Fibroblast of lung (primary cell): ENCODE data around the gene ZBTB17. TPM values are rescaled to one million over a fixed set of nuclear protein-coding genes. Genes with fewer than 3 reads are reported as not detected.

Source experiments
- DNase-seq, 2 donors: peaks; one replicate each; pipeline versions ENCODE4 v3.0.0 to v3.0.0-alpha.2; 2010; ENCODE audit warnings: low read depth in 2 of 2
- H2AFZ ChIP-seq: 2 replicates; pipeline ENCODE4 v1.5.1; 2012; ENCODE audit warnings: low read length, control low read depth, inconsistent platforms
- H3K27ac ChIP-seq: 2 replicates; pipeline ENCODE4 v1.5.1; 2011; ENCODE audit warnings: low read length, control low read depth; ENCODE audit not compliant: insufficient read depth
- H3K27me3 ChIP-seq: 2 replicates; pipeline ENCODE4 v1.5.1; 2011; ENCODE audit warnings: mild to moderate bottlenecking, low read length; ENCODE audit not compliant: control insufficient read depth, insufficient read depth
- H3K36me3 ChIP-seq: 2 replicates; pipeline ENCODE4 v1.5.1; 2011; ENCODE audit warnings: low read length; ENCODE audit not compliant: control insufficient read depth, insufficient read depth
- H3K4me1 ChIP-seq: 2 replicates; pipeline ENCODE4 v1.5.1; 2011; ENCODE audit warnings: low read length; ENCODE audit not compliant: control insufficient read depth, insufficient read depth; ENCODE audit errors: extremely low read depth
- H3K4me2 ChIP-seq: 2 replicates; pipeline ENCODE4 v1.5.1; 2011; ENCODE audit warnings: low read length, control low read depth; ENCODE audit not compliant: insufficient read depth; ENCODE audit errors: extremely low read depth
- H3K4me3 ChIP-seq, 4 experiments: fragments of 200-600 bp in 1 of 4; sonication (generic) in 1 of 4; replicated peaks in 1 of 4; 2 replicates each; pipeline ENCODE4 v1.5.1; 2011 to 2016; ENCODE audit warnings: low read length in 4 of 4, low read depth in 3 of 4, mild to moderate bottlenecking in 3 of 4, control low read depth in 2 of 4, inconsistent platforms in 1 of 4, mixed read lengths in 1 of 4; ENCODE audit not compliant: insufficient read depth in 1 of 4; ENCODE audit errors: control extremely low read depth in 1 of 4
- H3K79me2 ChIP-seq: 2 replicates; pipeline ENCODE4 v1.5.1; 2012; ENCODE audit warnings: mild to moderate bottlenecking, low read length, inconsistent platforms; ENCODE audit not compliant: control insufficient read depth, insufficient read depth
- H3K9ac ChIP-seq: 2 replicates; pipeline ENCODE4 v1.5.1; 2011; ENCODE audit warnings: mild to moderate bottlenecking, low read length, control low read depth; ENCODE audit not compliant: insufficient read depth
- H3K9me3 ChIP-seq: 2 replicates; pipeline ENCODE4 v1.5.1; 2012; ENCODE audit warnings: low read depth, low read length; ENCODE audit not compliant: control insufficient read depth, insufficient read depth
- H4K20me1 ChIP-seq: 2 replicates; pipeline ENCODE4 v1.5.1; 2011; ENCODE audit warnings: low read length; ENCODE audit not compliant: control insufficient read depth, insufficient read depth; ENCODE audit errors: extremely low read depth
- EZH2 ChIP-seq: IDR thresholded peaks from 2 replicates; pipeline ENCODE4 v1.5.1; 2012; ENCODE audit warnings: low read length, control low read depth, mild to moderate bottlenecking; ENCODE audit errors: missing control alignments
- polyA plus RNA-seq, 2 donors: library from polyadenylated mRNA; depleted of rRNA in 1 of 2; stranded (reverse) in 1 of 2; unstranded in 1 of 2; fragments of >200 nt; gene quantifications; 2 replicates each; pipeline ENCODE4 v1.2.1, GENCODE V29; 2011 to 2012; ENCODE audit warnings: missing spikeins in 1 of 2
- total RNA-seq: library from RNA; depleted of rRNA; stranded (reverse); fragments of >200 nt; gene quantifications from 2 replicates; pipeline ENCODE4 v1.2.1, GENCODE V29; 2014
- TF ChIP-seq, protein P1 (sequence below), 2 donors: IDR thresholded peaks in 1 of 2; conservative IDR thresholded peaks in 1 of 2; 1 replicate in 1 of 2; 2 replicates in 1 of 2; pipeline ENCODE4 v1.5.1; 2011 to 2012; ENCODE audit warnings: low read length in 2 of 2, control low read depth in 1 of 2, inconsistent platforms in 1 of 2, low read depth in 1 of 2, mild to moderate bottlenecking in 1 of 2

The ZBTB17 gene
- total and polyA plus RNA-seq, 2 donors (not counting 1 experiment from before 2014, with no cell fraction given) = 12.6 to 54.3 TPM

DNA sequence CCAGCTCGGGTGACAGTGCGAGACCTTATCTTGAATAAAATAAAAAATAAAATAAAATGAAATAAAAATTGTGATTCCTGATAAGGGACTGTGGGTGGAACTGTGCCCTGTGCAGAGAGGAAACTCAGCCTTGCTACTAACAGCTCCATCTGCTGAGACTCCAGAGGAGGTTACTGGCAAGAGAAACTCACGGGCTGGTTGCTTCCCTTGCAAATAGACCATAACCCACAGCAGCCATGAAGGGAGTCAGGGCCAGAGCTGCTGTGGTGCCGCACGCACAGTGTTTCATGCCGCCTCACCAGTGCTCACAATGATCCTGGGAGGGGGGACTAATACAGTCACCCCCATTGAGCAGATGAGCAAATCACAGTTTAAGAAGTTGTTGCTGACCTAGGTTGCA lies 13.7 kb downstream of the ZBTB17 start:
- Histone ChIP-seq H3K4me1 (peaks cover 32% of the 10 kb centered on the region), H2AFZ (no peak overlapping the region), H3K36me3 (no peaks in the 10 kb centered on the region), H3K9me3 (no peaks in the 10 kb centered on the region), H4K20me1 (no peaks in the 10 kb centered on the region), H3K4me3 (no peak overlapping the region), H3K9ac (no peak overlapping the region), H3K27me3 (no peaks in the 10 kb centered on the region), H3K4me2 (no peak overlapping the region), H3K27ac (no peak overlapping the region), H3K79me2 (peaks cover 59% of the 10 kb centered on the region)
- TF ChIP-seq, protein P1, sequence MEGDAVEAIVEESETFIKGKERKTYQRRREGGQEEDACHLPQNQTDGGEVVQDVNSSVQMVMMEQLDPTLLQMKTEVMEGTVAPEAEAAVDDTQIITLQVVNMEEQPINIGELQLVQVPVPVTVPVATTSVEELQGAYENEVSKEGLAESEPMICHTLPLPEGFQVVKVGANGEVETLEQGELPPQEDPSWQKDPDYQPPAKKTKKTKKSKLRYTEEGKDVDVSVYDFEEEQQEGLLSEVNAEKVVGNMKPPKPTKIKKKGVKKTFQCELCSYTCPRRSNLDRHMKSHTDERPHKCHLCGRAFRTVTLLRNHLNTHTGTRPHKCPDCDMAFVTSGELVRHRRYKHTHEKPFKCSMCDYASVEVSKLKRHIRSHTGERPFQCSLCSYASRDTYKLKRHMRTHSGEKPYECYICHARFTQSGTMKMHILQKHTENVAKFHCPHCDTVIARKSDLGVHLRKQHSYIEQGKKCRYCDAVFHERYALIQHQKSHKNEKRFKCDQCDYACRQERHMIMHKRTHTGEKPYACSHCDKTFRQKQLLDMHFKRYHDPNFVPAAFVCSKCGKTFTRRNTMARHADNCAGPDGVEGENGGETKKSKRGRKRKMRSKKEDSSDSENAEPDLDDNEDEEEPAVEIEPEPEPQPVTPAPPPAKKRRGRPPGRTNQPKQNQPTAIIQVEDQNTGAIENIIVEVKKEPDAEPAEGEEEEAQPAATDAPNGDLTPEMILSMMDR (conservative IDR thresholded peaks at IDR 0.05 in 1 of 2, IDR thresholded peaks at IDR 0.05 in 1 of 2; ENCODE audit: low read depth in 1 of 2, low read length in 2 of 2) = no peak
- no peak for TF ChIP-seq EZH2
- no peak for DNase-seq

DNA sequence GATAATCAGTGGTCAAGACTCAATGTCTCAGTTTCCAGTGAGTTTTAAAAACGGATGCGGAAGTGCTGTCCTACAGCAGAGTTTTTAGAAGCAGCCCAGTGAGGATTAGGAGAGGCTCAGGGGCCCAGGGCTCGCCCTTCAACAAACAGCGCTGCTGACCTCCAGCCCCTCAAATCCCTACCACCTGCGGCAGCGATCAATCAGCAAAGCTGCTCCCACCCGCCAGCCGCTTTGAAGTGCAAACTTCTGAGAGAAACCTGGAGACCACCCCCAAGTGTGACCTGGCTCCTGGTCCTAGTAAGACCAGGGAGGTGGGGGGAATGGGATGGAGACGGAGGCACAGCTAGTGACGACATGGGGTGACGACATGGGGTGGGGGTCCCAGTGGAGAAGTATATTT lies 14.4 kb downstream of the ZBTB17 start:
- no peak for DNase-seq
- no peaks in the 10 kb centered on the region for H3K36me3 ChIP-seq
- H3K27ac ChIP-seq = no peak overlapping the region
- H3K4me1 ChIP-seq = peaks cover 31% of the 10 kb centered on the region
- no peak overlapping the region for H3K9ac ChIP-seq
- H3K27me3 ChIP-seq = no peaks in the 10 kb centered on the region
- H3K4me2 ChIP-seq = no peak overlapping the region
- H4K20me1 ChIP-seq = no peaks in the 10 kb centered on the region
- no peak overlapping the region for H3K4me3 ChIP-seq
- no peak overlapping the region for H2AFZ ChIP-seq
- H3K79me2 ChIP-seq = peaks cover 57% of the 10 kb centered on the region
- TF ChIP-seq, protein P1 (conservative IDR thresholded peaks at IDR 0.05 in 1 of 2, IDR thresholded peaks at IDR 0.05 in 1 of 2; ENCODE audit: low read depth in 1 of 2, low read length in 2 of 2) = no peak
- H3K9me3 ChIP-seq = no peaks in the 10 kb centered on the region

DNA sequence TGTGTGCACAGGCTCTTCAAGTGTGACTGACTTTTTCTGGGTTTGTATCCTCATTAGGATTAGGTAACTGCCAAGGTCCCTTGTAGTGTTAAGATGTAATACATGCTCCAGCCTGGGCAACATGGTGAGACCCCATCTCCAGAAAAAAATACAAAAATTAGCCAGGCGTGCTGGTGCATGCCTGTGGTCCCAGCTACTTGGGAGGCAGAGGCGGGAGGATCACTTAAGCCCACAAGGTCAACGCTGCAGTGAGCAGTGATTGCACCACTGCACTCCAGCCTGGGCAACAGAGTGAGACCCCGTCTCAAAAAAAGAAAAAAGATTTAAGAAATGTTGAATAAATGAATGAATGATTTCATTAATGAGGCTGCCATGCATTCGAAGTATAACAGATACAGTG lies 15.1 kb downstream of the ZBTB17 start:
- no peak overlapping the region for H2AFZ ChIP-seq
- H3K9ac ChIP-seq = no peak overlapping the region
- no peaks in the 10 kb centered on the region for H3K9me3 ChIP-seq
- no peaks in the 10 kb centered on the region for H3K36me3 ChIP-seq
- no peak overlapping the region for H3K4me2 ChIP-seq
- DNase-seq = no peak
- no peaks in the 10 kb centered on the region for H4K20me1 ChIP-seq
- H3K27ac ChIP-seq = no peak overlapping the region
- no peaks in the 10 kb centered on the region for H3K27me3 ChIP-seq
- H3K4me1 ChIP-seq = peaks cover 29% of the 10 kb centered on the region
- H3K4me3 ChIP-seq = no peak overlapping the region
- TF ChIP-seq, protein P1 (conservative IDR thresholded peaks at IDR 0.05 in 1 of 2, IDR thresholded peaks at IDR 0.05 in 1 of 2; ENCODE audit: low read depth in 1 of 2, low read length in 2 of 2) = no peak
- TF ChIP-seq EZH2 = no peak
- peaks cover 58% of the 10 kb centered on the region for H3K79me2 ChIP-seq
